ENCODE measurements around the gene ASPM. TPM values are rescaled to one million over a fixed set of nuclear protein-coding genes. Genes with fewer than 3 reads are reported as not detected.

Gene ASPM
- total RNA-seq, 1 donor from 2014 or later = 146 TPM

DNA sequence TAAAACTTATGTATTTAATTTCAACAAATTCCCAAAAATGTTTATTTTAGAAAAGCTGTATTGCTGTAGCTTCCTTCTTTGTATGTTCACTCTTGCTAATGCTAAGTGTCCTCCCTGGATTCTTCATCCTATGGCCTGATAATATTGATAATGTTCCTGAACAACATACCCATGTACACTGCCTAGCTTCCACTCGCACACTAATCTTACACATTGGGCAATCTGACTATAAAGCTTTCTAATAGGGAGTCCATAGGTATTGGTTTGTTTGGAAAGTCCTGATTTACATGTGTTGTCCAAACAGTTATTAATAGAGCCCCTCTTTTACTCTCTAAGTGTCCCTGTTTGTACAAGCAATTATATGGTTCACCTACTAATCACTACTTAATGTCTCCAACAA, 80.2 kb downstream of the ASPM start:
- Histone ChIP-seq H2AFZ (replicated peaks) (no peak overlapping the region), H3K4me2 (no peak overlapping the region), H3K27ac (no peak overlapping the region), H3K79me2 (ENCODE audit: low read depth) (no peaks in the 10 kb centered on the region), H3F3A (ENCODE audit: low read depth) (no peaks in the 10 kb centered on the region), H3K27me3 (no peaks in the 10 kb centered on the region), H3K9me3 (ENCODE audit: low read depth) (no peaks in the 10 kb centered on the region), H4K20me1 (ENCODE audit: low read depth) (no peaks in the 10 kb centered on the region), H3K36me3 (no peaks in the 10 kb centered on the region), H3K4me3 (no peak overlapping the region), H3K9ac (no peak overlapping the region), H3K4me1 (no peaks in the 10 kb centered on the region)
- Mint-ChIP-seq H3K9me3 (peaks cover 5% of the 10 kb centered on the region), H3K36me3 (no peaks in the 10 kb centered on the region), H3K4me3 (no peak overlapping the region), H3K27ac (no peak overlapping the region), H3K27me3 (ENCODE audit: insufficient read depth, low read depth) (no peaks in the 10 kb centered on the region), H3K4me1 (no peaks in the 10 kb centered on the region)
- TF ChIP-seq EZH2 (IDR thresholded peaks at IDR 0.05) (no peak), EZH2phosphoT487 (IDR thresholded peaks at IDR 0.05) (no peak), CTCF (IDR thresholded peaks at IDR 0.05) (no peak)
- no peak for DNase-seq (ENCODE audit: low spot score)

- no peak for DNase-seq (ENCODE audit: low spot score)
- Histone ChIP-seq H3K9ac (no peak overlapping the region), H4K20me1 (ENCODE audit: low read depth) (no peaks in the 10 kb centered on the region), H3K27me3 (no peaks in the 10 kb centered on the region), H3K4me2 (no peak overlapping the region), H3F3A (ENCODE audit: low read depth) (no peaks in the 10 kb centered on the region), H3K4me3 (no peak overlapping the region), H3K79me2 (ENCODE audit: low read depth) (no peaks in the 10 kb centered on the region), H3K36me3 (no peaks in the 10 kb centered on the region), H3K4me1 (no peaks in the 10 kb centered on the region), H3K9me3 (ENCODE audit: low read depth) (no peaks in the 10 kb centered on the region), H2AFZ (replicated peaks) (no peak overlapping the region), H3K27ac (no peak overlapping the region)
- H3K36me3 Mint-ChIP-seq = no peaks in the 10 kb centered on the region
- H3K4me3 Mint-ChIP-seq = no peak overlapping the region
- no peak overlapping the region for H3K27ac Mint-ChIP-seq
- TF ChIP-seq EZH2 (IDR thresholded peaks at IDR 0.05) = no peak
- TF ChIP-seq EZH2phosphoT487 (IDR thresholded peaks at IDR 0.05) = no peak
- TF ChIP-seq CTCF (IDR thresholded peaks at IDR 0.05) = no peak
- H3K27me3 Mint-ChIP-seq (ENCODE audit: insufficient read depth, low read depth) = no peaks in the 10 kb centered on the region
- H3K9me3 Mint-ChIP-seq = peaks cover 5% of the 10 kb centered on the region
- H3K4me1 Mint-ChIP-seq = no peaks in the 10 kb centered on the region
Measured at GRCh38 chr1:197065559-197065958, 80.9 kb downstream of the ASPM start.

DNA sequence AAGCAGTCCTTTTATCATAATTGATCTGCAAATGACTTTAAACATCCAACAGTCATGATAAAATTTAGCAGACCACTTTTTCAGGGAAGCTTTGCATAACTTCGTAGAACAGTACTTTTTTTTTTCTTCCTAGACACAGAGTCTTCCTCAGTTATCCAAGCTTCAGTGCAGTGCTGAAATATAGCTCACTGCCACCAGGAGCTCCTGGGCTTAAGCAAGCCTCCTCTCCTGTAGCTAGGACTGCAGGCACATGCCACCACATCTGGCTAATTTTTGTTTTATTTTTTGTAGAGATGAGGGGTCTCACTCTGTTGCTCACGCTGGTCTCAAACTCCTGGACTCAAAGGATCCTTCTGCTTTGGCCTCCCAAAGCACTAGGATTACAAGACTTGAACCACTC, 83.3 kb downstream of the ASPM start:
- Histone ChIP-seq H3F3A (ENCODE audit: low read depth) (no peaks in the 10 kb centered on the region), H2AFZ (replicated peaks) (no peak overlapping the region), H3K4me2 (no peak overlapping the region), H3K36me3 (no peaks in the 10 kb centered on the region), H3K27ac (no peak overlapping the region), H4K20me1 (ENCODE audit: low read depth) (no peaks in the 10 kb centered on the region), H3K4me3 (no peak overlapping the region), H3K27me3 (no peaks in the 10 kb centered on the region), H3K9me3 (ENCODE audit: low read depth) (no peaks in the 10 kb centered on the region), H3K9ac (no peak overlapping the region), H3K4me1 (no peaks in the 10 kb centered on the region), H3K79me2 (ENCODE audit: low read depth) (no peaks in the 10 kb centered on the region)
- Mint-ChIP-seq H3K4me3 (no peak overlapping the region), H3K9me3 (no peaks in the 10 kb centered on the region), H3K36me3 (no peaks in the 10 kb centered on the region), H3K4me1 (no peaks in the 10 kb centered on the region), H3K27ac (no peak overlapping the region), H3K27me3 (ENCODE audit: insufficient read depth, low read depth) (no peaks in the 10 kb centered on the region)
- no peak for TF ChIP-seq EZH2 (IDR thresholded peaks at IDR 0.05)
- TF ChIP-seq EZH2phosphoT487 (IDR thresholded peaks at IDR 0.05) = no peak
- TF ChIP-seq CTCF (IDR thresholded peaks at IDR 0.05) = no peak
- no peak for DNase-seq (ENCODE audit: low spot score)

- no peaks in the 10 kb centered on the region for H3K4me1 Mint-ChIP-seq
- no peaks in the 10 kb centered on the region for H3F3A ChIP-seq (ENCODE audit: low read depth)
- H4K20me1 ChIP-seq (ENCODE audit: low read depth) = no peaks in the 10 kb centered on the region
- H3K27ac Mint-ChIP-seq = no peak overlapping the region
- H3K9me3 Mint-ChIP-seq = no peaks in the 10 kb centered on the region
- no peak overlapping the region for H3K4me3 ChIP-seq
- no peaks in the 10 kb centered on the region for H3K36me3 ChIP-seq
- no peaks in the 10 kb centered on the region for H3K9me3 ChIP-seq (ENCODE audit: low read depth)
- no peak for DNase-seq (ENCODE audit: low spot score)
- no peak overlapping the region for H3K9ac ChIP-seq
- no peaks in the 10 kb centered on the region for H3K36me3 Mint-ChIP-seq
- no peaks in the 10 kb centered on the region for H3K4me1 ChIP-seq
- H3K79me2 ChIP-seq (ENCODE audit: low read depth) = no peaks in the 10 kb centered on the region
- H3K27ac ChIP-seq = no peak overlapping the region
- no peak overlapping the region for H2AFZ ChIP-seq (replicated peaks)
- H3K27me3 ChIP-seq = no peaks in the 10 kb centered on the region
- H3K27me3 Mint-ChIP-seq (ENCODE audit: insufficient read depth, low read depth) = no peaks in the 10 kb centered on the region
- TF ChIP-seq EZH2 (IDR thresholded peaks at IDR 0.05) = no peak
- no peak for TF ChIP-seq CTCF (IDR thresholded peaks at IDR 0.05)
- no peak for TF ChIP-seq EZH2phosphoT487 (IDR thresholded peaks at IDR 0.05)
- no peak overlapping the region for H3K4me3 Mint-ChIP-seq
- no peak overlapping the region for H3K4me2 ChIP-seq
Measured at GRCh38 chr1:197062692-197063091, 83.8 kb downstream of the ASPM start.
